GM18517 (cell line): ENCODE results near the gene OR52K1.
"Not testable (repeated sequence)": the region's sequence is repeated elsewhere in the genome, so short reads cannot be mapped to it uniquely, and the experiment has no call there.

Experiments used
- ATAC-seq: cut with Tn5 transposase; IDR thresholded peaks from one replicate; pipeline ENCODE4 v1.9.1; 2021; ENCODE audit warnings: mild to moderate bottlenecking, moderate library complexity; ENCODE audit not compliant: unreplicated experiment

OR52K1 gene

DNA sequence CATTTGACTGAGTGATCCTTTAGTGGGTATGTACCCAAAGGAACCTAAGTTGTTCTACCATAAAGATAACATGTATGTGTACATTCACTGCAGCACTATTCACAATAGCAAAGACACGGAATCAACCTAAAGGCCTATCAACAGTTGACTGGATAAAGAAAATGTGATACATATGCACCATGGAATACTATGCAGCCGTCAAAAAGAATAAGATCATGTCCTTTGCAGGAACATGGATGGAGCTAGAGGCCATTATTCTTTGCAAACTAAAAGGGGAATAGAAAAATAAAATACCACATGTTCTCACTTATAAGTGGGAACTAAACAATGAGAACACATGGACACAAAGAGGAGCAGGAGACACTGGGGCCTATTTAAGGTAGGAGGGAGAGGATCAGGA, 9.0 kb downstream of the OR52K1 start:
- not testable (repeated sequence) for ATAC-seq

DNA sequence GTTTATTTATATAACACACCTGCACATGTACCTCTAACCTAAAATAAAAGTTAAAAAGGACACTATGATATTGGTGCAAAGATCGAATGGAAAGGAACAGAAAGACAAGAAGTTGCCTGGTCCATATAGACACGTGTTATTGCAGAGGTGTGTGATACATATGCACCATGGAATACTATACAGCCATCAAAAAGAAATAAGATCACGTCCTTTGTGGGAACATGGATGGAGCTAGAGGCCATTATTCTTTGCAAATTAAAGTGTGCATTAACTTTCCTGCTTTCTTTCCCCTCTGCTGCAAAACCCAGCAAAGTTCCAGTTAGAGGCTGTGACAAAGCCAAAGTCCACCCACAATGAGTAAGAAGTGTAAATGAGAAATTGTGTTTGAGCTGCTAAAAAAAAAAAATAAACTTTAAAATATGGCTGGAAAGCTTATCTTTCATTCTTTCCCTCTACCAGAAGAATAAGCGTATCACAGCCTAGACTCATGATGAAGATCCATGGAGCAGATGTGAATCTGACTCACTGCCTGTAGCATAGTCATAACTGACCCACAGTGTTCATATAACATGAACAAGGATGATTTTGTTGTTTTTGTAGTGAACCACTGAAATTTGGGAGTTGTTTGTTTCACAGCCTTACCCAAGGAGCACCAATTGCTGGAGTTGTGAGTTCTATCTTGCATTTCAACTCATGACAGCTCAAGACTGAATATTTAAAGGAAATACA, 9.6 kb downstream of the OR52K1 start:
- no peak for ATAC-seq

DNA sequence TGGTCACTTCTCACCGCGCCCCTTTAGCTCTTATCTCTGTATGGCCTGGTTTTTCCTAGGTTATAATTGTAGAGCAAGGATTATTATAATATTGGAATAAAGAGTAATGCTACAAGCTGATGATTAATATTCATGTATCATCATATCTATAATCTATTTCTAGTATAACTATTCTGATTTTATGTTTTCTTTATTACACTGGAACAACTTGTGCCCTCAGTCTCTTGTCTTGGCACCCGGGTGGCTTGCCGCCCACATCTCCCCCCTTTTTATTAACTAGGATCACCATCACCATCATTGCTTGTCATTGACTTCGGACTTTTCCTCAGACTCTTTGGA, 11.0 kb downstream of the OR52K1 start:
- no peak for ATAC-seq

DNA sequence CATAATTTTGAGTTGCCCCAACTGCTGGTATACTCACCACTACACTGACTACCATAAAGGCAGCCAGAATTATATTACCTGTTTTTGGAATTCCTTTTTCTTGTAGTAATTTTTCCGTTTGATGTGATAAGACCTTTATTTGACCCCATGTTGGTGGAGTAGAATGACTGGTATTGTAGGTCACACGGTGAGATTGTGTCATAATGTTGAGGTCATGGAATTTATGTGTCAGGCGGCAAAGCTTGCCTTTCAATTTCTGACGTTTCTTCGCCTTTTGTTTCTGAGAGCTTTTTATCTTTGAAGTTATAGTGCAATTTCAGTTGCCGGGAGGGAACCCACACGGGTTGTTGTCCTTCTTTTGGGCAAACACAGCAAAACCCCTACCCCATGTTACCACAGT, 13.0 kb downstream of the OR52K1 start:
- no peak for ATAC-seq

DNA sequence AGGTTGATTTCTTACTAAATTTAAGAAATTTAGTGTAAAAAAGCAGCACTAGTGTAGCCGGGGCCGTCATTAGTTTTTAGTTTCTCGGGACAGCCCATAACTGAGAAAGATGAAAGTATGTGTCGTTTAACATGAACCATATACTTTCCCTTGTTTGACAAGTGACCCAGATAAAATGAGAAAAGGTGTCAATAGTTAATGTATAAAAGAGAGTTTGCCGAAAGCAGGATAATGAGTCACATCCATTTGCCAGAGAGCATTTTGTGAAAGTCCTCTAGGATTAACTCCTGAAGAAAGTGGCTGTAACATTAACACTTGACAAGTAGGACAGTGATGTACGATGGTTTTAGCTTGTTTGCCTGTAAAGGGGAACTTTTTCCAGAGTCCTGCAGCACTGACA, 13.5 kb downstream of the OR52K1 start:
- ATAC-seq = no peak

DNA sequence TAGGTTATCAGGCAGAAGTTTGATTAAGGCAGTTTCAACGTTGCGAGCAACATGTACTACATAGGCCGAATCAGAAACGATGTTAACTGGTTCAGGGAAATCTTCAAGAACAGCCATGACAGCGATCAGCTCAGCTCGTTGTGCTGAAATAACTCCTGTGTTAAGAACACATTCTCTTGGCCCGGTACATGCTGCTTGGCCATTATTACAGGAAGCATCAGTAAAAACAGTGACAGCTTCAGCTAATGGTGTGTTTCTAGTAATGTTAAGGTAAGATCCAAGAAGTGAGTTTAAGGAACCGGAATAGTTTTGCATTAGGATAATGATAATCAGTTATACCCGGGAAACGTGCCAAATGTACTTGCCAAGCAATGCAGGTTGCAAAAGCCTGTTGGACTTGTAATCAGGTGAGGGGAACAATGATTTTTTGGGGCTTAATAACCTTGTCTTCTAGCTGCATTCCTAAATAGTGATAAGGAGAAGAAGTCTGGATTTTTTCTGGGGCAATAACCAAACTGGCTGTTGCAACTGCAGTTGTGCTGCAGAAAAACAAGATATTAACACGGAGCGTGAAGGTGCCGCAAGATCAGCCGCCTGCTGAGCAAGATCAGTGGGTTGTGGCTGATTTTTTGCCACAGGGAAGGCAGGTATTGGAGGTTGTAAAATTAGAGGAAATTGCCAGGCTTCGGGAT, 14.3 kb downstream of the OR52K1 start:
- no peak for ATAC-seq

DNA sequence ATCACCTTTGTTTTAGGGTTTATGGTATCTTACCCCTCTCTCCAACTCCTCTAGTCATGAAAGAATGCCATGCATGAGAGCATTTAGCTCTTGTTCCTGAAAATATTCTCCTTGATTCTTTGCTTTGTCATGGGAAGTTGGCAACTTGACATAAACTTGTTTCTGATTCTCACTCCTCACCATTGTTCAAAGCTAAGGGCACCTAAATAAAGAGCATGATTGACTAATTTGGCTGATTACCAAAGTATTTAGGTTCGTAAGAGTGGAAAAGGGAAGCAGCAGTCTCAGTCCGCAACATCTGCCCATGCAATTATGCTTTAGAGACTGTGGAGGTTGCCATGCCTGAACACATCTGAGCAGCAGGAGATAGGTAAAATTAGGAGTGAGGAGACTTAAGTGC, 26.4 kb downstream of the OR52K1 start:
- ATAC-seq = no peak

DNA sequence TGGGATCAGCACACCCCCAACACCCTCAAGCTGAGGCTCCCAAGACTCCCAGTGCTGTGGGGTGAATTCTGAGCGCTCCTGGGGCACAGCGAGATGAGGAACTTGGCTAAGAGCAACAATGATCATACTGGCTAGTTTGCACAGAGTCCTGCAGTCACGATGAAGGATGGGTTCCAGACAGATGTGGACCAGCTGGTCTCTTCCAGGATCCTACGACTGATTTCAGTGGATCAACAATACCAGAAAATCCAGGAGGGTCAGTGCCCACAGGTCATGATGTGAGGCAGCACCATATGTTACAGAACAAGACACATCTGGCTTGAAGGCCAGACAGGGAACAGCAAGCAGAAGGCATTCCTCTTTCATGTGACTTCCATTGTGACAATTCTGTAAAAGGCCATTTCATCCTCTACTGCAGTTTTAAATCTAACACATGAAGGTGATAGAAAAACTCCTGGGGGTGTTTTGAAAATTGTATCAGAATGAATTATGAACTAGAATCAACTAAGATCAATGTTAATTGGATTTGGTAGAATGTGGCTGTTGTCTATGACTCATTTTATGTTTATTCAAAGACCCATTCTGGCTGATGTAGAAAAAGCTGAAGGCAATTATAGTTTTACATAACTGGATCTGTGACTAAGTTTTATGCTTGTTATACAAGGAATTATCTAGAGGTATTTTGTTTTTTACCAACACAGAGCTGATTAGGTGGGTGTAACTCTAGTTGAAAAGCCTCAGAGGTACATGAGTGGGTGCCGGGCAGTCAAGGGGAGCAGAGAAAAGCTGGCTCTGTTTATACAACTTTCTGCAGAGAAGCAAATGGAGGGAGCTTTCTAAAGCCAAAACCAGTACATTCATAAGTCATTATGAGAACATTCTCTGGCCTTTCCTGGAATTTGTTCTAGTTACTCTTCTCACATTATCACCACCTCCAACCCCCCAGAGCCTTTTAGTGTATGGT, 29.1 kb downstream of the OR52K1 start:
- no peak for ATAC-seq

DNA sequence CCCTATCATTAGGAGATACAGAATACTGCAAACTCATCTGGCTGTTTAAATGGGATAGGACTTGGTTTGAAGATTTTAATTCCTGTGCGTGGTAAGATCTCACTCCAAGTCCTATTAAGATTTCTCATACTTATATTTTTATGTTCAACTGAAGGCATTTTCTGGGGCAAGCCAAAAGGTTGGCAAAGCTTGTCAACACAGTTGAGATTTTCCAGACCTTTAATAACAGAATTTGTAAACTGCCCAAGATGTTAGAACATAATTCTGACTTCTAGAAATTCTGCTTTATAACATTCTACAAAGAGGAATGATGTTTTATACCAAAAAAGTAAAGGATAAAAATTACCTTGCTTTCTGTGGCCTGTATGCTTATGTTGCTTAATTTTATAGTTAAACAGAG, 31.8 kb downstream of the OR52K1 start:
- ATAC-seq = no peak

DNA sequence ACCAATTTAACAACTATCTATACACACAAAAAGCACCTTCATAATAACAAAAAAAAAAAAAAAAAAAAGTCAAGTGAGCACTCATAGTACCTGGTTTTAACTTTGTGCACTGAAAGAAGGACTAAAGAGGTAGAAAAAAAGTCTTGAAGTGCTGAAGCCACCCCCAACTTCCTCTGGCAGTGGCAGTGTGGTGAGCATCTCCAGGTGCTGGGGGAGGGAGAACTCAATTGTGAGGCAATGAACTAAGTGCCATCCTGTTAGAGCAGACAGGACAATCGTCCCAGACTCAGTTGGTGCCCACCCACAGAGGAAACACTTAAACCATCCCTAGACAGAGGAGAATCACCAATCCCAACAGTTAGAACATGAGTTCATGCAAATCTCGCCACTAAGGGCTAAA, 39.9 kb downstream of the OR52K1 start:
- ATAC-seq = no peak

DNA sequence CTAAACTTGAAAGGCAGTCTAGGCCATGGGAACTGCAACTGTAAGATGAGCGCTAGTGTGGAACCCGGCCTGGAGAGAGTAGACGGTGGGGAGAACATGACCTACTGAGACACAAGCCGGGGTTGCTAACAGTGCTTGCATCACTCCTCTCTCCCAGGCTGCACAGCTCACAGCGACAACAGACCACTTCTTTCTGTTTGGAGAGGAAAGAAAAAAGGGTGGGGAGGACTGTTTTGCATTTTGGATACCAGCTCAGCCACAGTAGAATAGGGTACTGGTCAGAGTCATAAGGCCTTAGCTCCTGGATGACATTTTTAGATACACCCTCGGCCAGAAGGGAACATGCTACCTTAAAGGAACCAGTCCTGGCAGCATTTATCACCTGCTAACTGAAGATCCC, 40.3 kb downstream of the OR52K1 start:
- no peak for ATAC-seq

DNA sequence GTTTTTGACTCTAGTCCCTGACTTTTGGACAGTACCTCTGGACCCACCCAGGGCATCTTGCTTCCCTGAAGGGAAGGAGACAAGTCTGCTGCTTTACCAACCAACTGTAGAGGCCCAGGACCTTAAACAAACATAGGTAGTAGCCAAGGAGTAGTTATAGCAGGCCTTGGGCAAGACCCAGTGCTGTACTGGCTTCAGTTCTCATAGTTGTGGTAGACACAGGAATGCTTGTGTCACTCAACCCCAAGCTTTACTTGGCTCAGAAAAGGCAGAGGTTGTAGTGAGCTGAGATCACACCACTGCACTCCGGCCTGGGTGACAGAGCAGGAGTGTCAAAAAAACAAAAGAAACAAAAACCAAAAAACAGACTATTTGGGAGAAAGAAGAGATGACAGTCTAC, 41.2 kb downstream of the OR52K1 start:
- no peak for ATAC-seq

DNA sequence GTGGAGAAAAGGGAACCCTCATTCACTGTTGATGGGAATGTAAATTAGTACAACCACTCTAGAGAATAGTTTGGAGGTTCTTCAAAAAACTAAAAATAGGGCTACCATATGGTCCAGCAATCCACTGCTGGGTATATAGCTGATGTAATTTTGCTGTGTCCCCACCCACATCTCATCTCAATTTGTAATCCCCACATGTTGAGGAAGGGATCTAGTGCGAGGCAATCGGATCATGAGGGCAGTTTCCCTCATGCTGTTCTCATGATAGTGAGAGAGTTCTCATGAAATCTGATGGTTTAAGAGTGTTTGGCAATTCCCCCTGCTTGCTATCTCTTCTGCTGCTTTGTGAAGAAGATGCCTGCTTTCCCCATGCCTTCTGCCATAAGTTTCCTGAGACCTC, 45.5 kb downstream of the OR52K1 start:
- ATAC-seq = no peak

DNA sequence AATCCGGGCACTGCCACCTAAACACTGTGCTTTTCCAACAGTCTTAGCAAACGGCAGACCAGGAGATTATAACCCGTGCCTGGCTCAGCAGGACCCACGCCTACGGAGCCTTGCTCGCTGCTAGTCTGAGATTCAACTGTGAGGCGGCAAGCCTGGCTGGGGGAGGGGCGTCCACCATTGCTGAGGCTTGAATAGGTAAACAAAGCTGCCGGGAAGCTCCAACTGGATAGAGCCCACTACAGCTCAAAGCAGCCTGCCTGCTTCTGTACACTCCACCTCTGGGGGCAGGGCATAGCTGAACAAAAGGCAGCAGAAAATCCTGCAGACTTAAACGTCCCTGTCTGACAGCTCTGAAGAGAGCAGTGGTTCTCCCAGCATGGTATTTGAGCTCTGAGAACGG, 49.2 kb downstream of the OR52K1 start:
- ATAC-seq = not testable (repeated sequence)

DNA sequence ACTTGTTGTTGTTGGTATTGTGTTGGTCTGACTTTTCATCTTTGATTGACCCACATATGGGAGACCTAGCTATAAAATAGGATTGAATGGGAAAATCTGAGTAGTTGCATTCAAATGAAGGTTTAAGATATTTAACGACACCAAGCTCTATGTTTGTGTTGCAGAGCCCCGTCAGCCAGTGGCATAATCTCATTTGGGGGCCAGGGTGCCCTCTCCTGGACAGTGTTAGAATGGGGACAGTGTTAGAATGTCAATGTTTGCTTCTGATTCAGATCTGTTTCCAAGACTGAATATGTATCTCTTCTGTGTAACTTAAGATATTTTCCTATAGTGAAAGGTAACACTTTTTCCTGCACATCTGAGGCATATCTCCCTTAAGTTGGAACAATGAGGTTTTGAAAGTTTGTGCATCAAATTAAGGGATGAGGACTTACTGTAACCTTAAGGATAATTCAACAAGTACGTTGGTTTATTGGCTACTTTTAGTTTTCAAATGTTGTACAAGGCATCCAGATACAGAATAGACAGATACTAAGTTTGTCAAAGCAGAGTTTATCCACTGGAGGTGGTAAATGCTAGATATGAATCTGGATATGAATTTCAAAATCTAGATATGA, 57.3 kb downstream of the OR52K1 start:
- ATAC-seq = no peak

DNA sequence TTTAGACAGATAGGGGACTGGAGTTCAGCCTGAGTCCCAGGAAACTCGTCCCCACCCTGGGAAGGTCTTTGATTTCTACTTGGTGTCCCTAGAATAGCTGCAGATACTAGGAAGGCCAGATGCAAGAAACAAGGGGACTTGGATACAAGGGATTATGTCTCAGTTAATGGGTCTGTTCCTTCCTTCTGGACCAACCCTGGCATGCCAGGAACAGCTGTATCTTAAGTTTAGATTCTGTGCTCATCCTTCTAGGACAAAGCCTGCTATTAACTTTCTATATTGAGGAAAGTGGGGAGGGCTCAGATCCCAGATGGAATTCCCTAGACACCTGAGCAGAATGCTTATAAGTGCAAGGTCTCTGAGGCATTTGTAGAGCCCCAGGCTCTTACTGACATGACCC, 58.6 kb downstream of the OR52K1 start:
- no peak for ATAC-seq
